GM12891 (cell line): ENCODE data around the gene PCDHGB5. TPM values are rescaled to one million over a fixed set of nuclear protein-coding genes. Genes with fewer than 3 reads are reported as not detected.
A peak's percentile ranks its signal among the peaks of the same experiment; 100 is the strongest.
"Not testable (repeated sequence)": the region's sequence is repeated elsewhere in the genome, so short reads cannot be mapped to it uniquely, and the experiment has no call there.

ENCODE experiments used
- DNase-seq: peaks from one replicate; pipeline ENCODE4 v3.0.0; 2011; ENCODE audit warnings: low spot score; ENCODE audit not compliant: insufficient read length
- FAIRE-seq: peaks from 2 replicates; lab custom pipeline; 2011; peaks lifted over from hg19 to GRCh38; lab: Jason Lieb, UNC
- PAX5 ChIP-seq: IDR thresholded peaks from 2 replicates; pipeline ENCODE4 v1.6.1; 2011; ENCODE audit warnings: low read length, moderate library complexity, mild to moderate bottlenecking; ENCODE audit not compliant: insufficient read depth, severe bottlenecking
- POLR2A ChIP-seq: IDR thresholded peaks from 2 replicates; pipeline ENCODE4 v1.6.1; 2011; ENCODE audit warnings: low read depth, low read length, control low read depth
- POLR2AphosphoS5 ChIP-seq: IDR thresholded peaks from 2 replicates; pipeline ENCODE4 v1.6.1; 2011; ENCODE audit warnings: low read depth, low read length, control low read depth
- POU2F2 ChIP-seq: IDR thresholded peaks from 2 replicates; pipeline ENCODE4 v1.6.1; 2011; ENCODE audit warnings: low read depth, mild to moderate bottlenecking, control low read depth, low read length, moderate library complexity
- SPI1 ChIP-seq: IDR thresholded peaks from 2 replicates; pipeline ENCODE4 v1.6.1; 2011; ENCODE audit warnings: low read depth, low read length, control low read depth
- TAF1 ChIP-seq: IDR thresholded peaks from 2 replicates; pipeline ENCODE4 v1.6.1; 2011; ENCODE audit warnings: low read depth, low read length, control low read depth
- polyA plus RNA-seq: library from polyadenylated mRNA; unstranded; fragments of >200 nt; gene quantifications from one replicate; pipeline ENCODE4 v1.2.1, GENCODE V29; 2012; ENCODE audit warnings: low read depth, missing spikeins, inconsistent platforms; ENCODE audit not compliant: missing spikeins

The PCDHGB5 gene
- polyA plus RNA-seq = not detected

- not testable (repeated sequence) for DNase-seq, FAIRE-seq
Observed at GRCh38 chr5:141397756-141398551, at the start of gene PCDHGB5. PCDHGB5 (plus strand) TSS chr5:141397947; CDS start chr5:141398128, 181 bp downstream.

GRCh38 chr5:141349917-141350619, 47.7 kb upstream of the PCDHGB5 start, which contains the start of gene PCDHGB1:
PCDHGB1 (plus strand) TSS chr5:141350099; CDS start chr5:141350261, 162 bp downstream.
- TF ChIP-seq TAF1 (no peak), SPI1 (no peak), POLR2A (no peak), POLR2AphosphoS5 (no peak), POU2F2 (no peak), PAX5 (no peak)
- FAIRE-seq (peak; percentile 45), DNase-seq (peak; percentile 58)

- TF ChIP-seq SPI1 (no peak), POLR2A (no peak), POU2F2 (no peak), TAF1 (no peak), POLR2AphosphoS5 (no peak), PAX5 (no peak)
- no peak for DNase-seq
- no peak for FAIRE-seq
Observed at GRCh38 chr5:141351591-141351990, 46.2 kb upstream of the PCDHGB5 start.

- DNase-seq (no peak), FAIRE-seq (no peak)
- TF ChIP-seq POLR2A (no peak), PAX5 (no peak), SPI1 (no peak)
Observed at GRCh38 chr5:141354900-141355469, 42.8 kb upstream of the PCDHGB5 start, which contains the start of gene PCDHGA4. PCDHGA4 (plus strand) TSS chr5:141355021; CDS start chr5:141355108, 87 bp downstream.

- TF ChIP-seq TAF1 = no peak
- TF ChIP-seq POU2F2 = no peak
- no peak for TF ChIP-seq SPI1
- no peak for TF ChIP-seq PAX5
- TF ChIP-seq POLR2A = no peak
- TF ChIP-seq POLR2AphosphoS5 = no peak
- DNase-seq = no peak
- no peak for FAIRE-seq
Observed at GRCh38 chr5:141355641-141356040, 42.1 kb upstream of the PCDHGB5 start.

- DNase-seq (no peak), FAIRE-seq (no peak)
- TF ChIP-seq POU2F2 (no peak), POLR2A (no peak), SPI1 (no peak), POLR2AphosphoS5 (no peak), PAX5 (no peak), TAF1 (no peak)
Observed at GRCh38 chr5:141356133-141356532, 41.6 kb upstream of the PCDHGB5 start.

- FAIRE-seq (no peak), DNase-seq (no peak)
- TF ChIP-seq POU2F2 (no peak), PAX5 (no peak), SPI1 (no peak), POLR2AphosphoS5 (no peak), POLR2A (no peak), TAF1 (no peak)
Observed at GRCh38 chr5:141356950-141357349, 40.8 kb upstream of the PCDHGB5 start.

- no peak for TF ChIP-seq POLR2AphosphoS5
- TF ChIP-seq SPI1 = no peak
- no peak for TF ChIP-seq PAX5
- TF ChIP-seq POU2F2 = no peak
- no peak for TF ChIP-seq TAF1
- no peak for TF ChIP-seq POLR2A
- peak; percentile 42 for DNase-seq
- FAIRE-seq = peak; percentile 16
Observed at GRCh38 chr5:141359790-141360426, 37.8 kb upstream of the PCDHGB5 start, which contains the start of gene PCDHGB2. PCDHGB2 (plus strand) TSS chr5:141359994; CDS start chr5:141360136, 142 bp downstream.

GRCh38 chr5:141360685-141361084, 37.1 kb upstream of the PCDHGB5 start:
- TF ChIP-seq POLR2AphosphoS5 = no peak
- no peak for TF ChIP-seq TAF1
- no peak for TF ChIP-seq POLR2A
- no peak for TF ChIP-seq SPI1
- TF ChIP-seq PAX5 = no peak
- FAIRE-seq = no peak
- DNase-seq = no peak
